PFSK-1 (cell line): ENCODE data around the gene AFF2.

ENCODE experiments used
- FOXP2 ChIP-seq: optimal IDR thresholded peaks from 2 replicates; pipeline ENCODE3; 2011; ENCODE audit warnings: borderline replicate concordance, control low read depth, inconsistent platforms; ENCODE audit not compliant: insufficient read depth; ENCODE audit errors: extremely low read length, extremely low read depth
- POLR2AphosphoS5 ChIP-seq: IDR thresholded peaks from 2 replicates; pipeline ENCODE4 v1.6.1; 2012; ENCODE audit warnings: low read depth, mild to moderate bottlenecking, control low read depth, low read length, moderate library complexity
- SIN3A ChIP-seq: IDR thresholded peaks from 2 replicates; pipeline ENCODE4 v1.6.1; 2012; ENCODE audit warnings: mild to moderate bottlenecking, low read length, moderate library complexity, borderline replicate concordance; ENCODE audit not compliant: insufficient read depth
- TAF1 ChIP-seq: IDR thresholded peaks from 2 replicates; pipeline ENCODE4 v1.6.1; 2012; ENCODE audit warnings: low read length, control low read depth, borderline replicate concordance; ENCODE audit not compliant: insufficient read depth
- TF ChIP-seq, protein P1 (sequence below), 2 experiments: IDR thresholded peaks; 2 replicates each; pipeline versions ENCODE4 v1.6.1 to v1.8.0; 2011 to 2012; ENCODE audit warnings: low read depth in 2 of 2, low read length in 2 of 2, control low read depth in 1 of 2, inconsistent platforms in 1 of 2, mild to moderate bottlenecking in 1 of 2, moderate library complexity in 1 of 2; ENCODE audit not compliant: insufficient read depth in 1 of 2

The AFF2 gene

DNA sequence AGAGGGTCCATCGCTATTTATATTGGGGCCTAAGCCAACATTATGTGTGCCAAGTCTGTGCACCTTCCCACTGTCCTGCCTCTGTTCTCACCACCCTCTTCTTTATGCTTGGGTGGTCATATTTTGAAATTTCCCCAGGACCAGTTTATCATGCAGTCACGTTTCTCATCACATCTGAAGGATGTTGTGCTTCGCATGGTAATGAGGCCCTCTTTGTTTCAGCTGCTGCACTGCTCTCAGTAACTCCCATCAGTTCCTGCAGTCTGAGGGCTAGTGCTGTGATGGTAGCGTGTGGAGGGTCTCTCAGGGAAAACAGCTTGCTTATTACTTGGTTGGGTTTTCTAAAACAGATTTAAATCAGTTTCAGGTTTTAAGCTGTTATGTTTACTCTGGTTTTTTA is 288.0 kb downstream of the AFF2 start:
- TF ChIP-seq FOXP2 = no peak
- no peak for TF ChIP-seq SIN3A
- TF ChIP-seq, protein P1, sequence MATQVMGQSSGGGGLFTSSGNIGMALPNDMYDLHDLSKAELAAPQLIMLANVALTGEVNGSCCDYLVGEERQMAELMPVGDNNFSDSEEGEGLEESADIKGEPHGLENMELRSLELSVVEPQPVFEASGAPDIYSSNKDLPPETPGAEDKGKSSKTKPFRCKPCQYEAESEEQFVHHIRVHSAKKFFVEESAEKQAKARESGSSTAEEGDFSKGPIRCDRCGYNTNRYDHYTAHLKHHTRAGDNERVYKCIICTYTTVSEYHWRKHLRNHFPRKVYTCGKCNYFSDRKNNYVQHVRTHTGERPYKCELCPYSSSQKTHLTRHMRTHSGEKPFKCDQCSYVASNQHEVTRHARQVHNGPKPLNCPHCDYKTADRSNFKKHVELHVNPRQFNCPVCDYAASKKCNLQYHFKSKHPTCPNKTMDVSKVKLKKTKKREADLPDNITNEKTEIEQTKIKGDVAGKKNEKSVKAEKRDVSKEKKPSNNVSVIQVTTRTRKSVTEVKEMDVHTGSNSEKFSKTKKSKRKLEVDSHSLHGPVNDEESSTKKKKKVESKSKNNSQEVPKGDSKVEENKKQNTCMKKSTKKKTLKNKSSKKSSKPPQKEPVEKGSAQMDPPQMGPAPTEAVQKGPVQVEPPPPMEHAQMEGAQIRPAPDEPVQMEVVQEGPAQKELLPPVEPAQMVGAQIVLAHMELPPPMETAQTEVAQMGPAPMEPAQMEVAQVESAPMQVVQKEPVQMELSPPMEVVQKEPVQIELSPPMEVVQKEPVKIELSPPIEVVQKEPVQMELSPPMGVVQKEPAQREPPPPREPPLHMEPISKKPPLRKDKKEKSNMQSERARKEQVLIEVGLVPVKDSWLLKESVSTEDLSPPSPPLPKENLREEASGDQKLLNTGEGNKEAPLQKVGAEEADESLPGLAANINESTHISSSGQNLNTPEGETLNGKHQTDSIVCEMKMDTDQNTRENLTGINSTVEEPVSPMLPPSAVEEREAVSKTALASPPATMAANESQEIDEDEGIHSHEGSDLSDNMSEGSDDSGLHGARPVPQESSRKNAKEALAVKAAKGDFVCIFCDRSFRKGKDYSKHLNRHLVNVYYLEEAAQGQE (IDR thresholded peaks at IDR 0.05; ENCODE audit: insufficient read depth in 1 of 2, low read depth in 2 of 2, low read length in 2 of 2) = no peak
- TF ChIP-seq TAF1 = no peak
- no peak for TF ChIP-seq POLR2AphosphoS5

DNA sequence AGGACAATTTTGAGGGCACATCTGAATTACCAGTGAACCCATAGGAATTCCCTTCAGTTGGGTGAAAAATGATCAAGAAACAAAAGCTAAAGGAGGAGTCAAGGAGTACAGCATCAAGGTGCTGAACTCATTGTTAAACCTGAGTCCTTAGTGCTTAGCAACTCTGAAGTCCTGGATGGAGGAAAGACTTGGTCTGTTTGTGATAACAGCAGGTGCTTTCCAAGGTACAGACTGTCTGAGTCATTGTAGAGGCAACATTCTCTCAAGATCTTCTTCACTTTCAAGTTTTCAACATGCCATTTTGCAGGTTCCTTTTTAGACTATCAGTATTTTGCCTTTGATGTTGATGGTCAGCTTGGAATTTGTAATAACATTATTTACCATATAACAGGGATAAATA is 293.9 kb downstream of the AFF2 start:
- no peak for TF ChIP-seq POLR2AphosphoS5
- TF ChIP-seq, protein P1 (IDR thresholded peaks at IDR 0.05; ENCODE audit: insufficient read depth in 1 of 2, low read depth in 2 of 2, low read length in 2 of 2) = no peak
- TF ChIP-seq FOXP2 = no peak
- no peak for TF ChIP-seq TAF1
- TF ChIP-seq SIN3A = no peak

DNA sequence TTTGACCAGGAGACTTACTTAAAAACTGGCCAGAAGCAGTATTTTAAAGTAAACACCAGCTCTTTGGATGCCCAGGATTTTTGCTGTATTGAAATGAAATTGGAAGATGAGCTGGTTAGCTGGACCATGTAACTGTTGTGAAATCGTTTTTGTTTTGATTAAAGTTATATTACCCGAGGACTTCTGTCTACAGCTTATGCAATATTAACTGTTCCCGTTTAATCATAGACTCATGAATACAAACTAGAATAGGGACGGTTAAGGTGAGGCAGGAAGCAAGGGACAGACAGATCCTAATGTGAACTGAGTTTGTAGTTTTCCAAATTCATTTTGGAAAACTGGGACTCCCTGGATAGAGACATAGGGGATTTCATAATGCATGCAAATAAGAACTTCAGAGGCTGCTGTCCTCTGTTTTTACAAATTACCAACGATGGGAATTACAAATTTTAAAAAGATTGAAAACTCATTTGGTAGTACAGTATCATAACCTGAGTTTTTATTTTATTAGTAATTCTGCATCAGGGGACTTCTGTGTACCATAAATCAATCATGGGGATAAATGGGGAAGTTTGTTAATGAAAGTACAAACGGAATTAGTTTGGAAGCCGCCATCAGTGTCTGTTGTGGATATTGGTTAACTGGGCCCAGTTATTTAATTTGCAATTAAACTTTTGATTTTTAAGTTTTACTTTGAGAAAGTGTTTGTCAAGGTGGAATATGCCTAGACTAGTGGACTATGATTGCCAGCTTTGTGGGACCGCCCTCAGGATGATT is 304.4 kb downstream of the AFF2 start:
- TF ChIP-seq POLR2AphosphoS5 = no peak
- no peak for TF ChIP-seq TAF1
- no peak for TF ChIP-seq SIN3A
- TF ChIP-seq FOXP2 = no peak
- TF ChIP-seq, protein P1 (IDR thresholded peaks at IDR 0.05; ENCODE audit: insufficient read depth in 1 of 2, low read depth in 2 of 2, low read length in 2 of 2) = no peak

DNA sequence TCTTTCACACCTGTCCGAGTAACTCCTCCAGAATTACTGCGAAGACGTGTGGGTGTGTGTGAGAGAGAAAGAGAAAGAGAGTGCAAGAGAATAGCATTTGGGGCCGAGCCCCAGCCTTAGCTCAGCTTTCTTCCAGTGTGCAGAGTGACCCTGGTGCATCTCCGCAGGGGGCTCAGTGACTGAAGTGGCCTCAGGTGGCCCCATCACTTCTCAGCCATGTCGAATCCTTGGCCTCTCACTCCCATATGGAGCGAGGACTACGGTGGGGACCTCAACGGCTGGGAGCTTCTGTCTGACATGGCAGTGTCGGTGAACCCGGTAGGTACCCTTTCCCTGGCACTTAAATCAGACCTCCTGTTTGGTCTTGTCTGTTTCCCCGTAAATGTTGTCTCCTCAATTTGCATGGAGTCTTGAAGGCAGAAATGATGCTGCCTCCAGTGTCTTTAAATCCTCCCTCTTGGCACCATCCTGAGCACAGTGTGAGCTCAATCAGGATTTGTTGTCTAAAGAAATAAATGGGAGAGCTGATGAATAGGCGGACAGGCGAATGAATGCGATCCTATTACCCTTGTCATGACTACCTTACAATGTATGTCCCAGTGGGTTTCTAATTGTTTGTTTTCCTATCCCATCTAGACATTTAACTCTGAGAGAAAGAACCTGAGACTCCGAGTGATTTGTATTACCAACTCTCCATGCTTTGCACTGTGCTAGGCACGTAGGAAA is 305.9 kb downstream of the AFF2 start:
- no peak for TF ChIP-seq FOXP2
- TF ChIP-seq, protein P1 (IDR thresholded peaks at IDR 0.05; ENCODE audit: insufficient read depth in 1 of 2, low read depth in 2 of 2, low read length in 2 of 2) = no peak
- TF ChIP-seq POLR2AphosphoS5 = no peak
- TF ChIP-seq TAF1 = no peak
- TF ChIP-seq SIN3A = no peak
